Fibroblast of mammary gland (primary cell): Measurements from ENCODE around the gene AXL.
A peak's percentile ranks its signal among the peaks of the same experiment; 100 is the strongest.
"Not testable (repeated sequence)": the region's sequence is repeated elsewhere in the genome, so short reads cannot be mapped to it uniquely, and the experiment has no call there.

ENCODE experiments used
- DNase-seq: peaks from one replicate; pipeline ENCODE4 v3.0.0-alpha.2; 2010; ENCODE audit warnings: low read depth
- H3K4me3 ChIP-seq: 2 replicates; pipeline ENCODE4 v1.5.1; 2011; ENCODE audit warnings: low read depth, mild to moderate bottlenecking, low read length, moderate library complexity; ENCODE audit not compliant: control insufficient read depth
- CTCF ChIP-seq: conservative IDR thresholded peaks from 2 replicates; pipeline ENCODE4 v1.5.1; 2011; ENCODE audit warnings: low read depth, low read length, inconsistent platforms; ENCODE audit not compliant: control insufficient read depth, insufficient read depth

Gene AXL

GRCh38 chr19:41276231-41276630 lies 57.2 kb downstream of the AXL start:
- DNase-seq: peak; percentile 40
- H3K4me3 ChIP-seq: no peak overlapping the region
- TF ChIP-seq CTCF: no peak

- no peak for DNase-seq
- H3K4me3 ChIP-seq: no peak overlapping the region
- TF ChIP-seq CTCF: no peak
These were observed 59.5 kb downstream of the AXL start for GRCh38 chr19:41278478-41278877.

GRCh38 chr19:41288673-41289530 lies 69.9 kb downstream of the AXL start:
- H3K4me3 ChIP-seq: no peak overlapping the region
- TF ChIP-seq CTCF: no peak
- no peak for DNase-seq

DNA sequence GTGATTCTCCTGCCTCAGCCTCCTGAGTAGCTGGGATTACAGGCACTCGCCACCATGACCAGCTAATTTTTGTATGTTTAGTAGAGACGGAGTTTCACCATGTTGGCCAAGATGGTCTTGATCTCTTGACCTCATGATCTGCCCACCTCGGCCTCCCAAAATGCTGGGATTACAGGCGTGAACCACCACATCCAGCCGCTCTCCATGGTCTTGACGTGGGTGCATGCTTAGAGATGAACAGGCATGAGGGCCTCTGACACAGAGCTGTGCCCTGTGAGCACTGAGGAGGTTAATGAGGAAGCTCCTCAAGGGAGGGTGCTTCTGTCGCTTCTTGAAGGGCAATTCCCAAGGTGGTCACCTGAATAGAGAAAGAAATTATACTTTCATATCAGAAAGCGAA lies 70.8 kb downstream of the AXL start:
- not testable (repeated sequence) for DNase-seq, H3K4me3 ChIP-seq

GRCh38 chr19:41294393-41294792 lies 75.4 kb downstream of the AXL start:
- TF ChIP-seq CTCF: no peak
- no peak for DNase-seq

DNA sequence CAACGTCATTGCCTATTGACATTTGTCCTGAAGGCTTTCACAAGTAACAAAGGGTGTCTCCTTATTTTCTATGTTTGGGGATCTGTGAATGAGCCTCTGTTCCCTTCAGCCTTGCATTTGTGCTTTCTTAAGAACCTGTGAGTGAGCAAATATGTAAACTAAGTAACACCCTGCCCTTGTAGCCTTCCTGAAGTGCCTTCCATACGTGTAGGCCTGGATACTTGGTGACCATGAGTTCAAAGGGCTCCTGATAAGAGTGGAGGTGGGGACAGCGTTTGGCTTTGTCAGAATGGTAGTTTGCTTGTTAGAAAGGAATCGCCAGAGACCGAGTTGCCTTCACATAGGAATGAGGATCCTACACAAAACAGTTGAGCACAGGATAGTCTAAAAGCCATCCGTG lies 76.5 kb downstream of the AXL start:
- no peak overlapping the region for H3K4me3 ChIP-seq
- TF ChIP-seq CTCF: no peak
- DNase-seq: no peak

More at GRCh38 chr19:41294393-41294792, 75.4 kb downstream of the AXL start:
- H3K4me3 ChIP-seq: no peak overlapping the region

DNA sequence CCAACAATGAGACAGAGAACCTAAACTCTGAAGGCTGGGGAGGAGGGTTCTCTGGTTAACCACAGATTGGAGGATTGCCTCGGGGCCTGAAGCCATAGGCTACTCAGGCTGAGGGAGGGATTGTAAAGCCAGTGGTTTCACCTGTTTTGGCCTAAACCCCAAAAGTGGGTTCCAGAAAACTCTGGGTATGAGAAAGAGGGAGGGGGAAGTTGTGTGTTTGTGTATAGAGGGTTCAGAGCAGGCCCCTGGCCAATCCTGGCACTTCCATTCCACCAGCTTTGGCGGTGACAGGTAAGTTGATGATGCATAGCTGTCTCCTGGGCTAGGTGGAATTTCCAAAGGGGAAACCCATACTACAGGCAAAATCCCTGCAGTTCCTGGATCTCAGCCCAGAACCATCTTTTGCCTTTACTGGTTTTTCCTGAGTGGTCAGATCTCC lies 77.4 kb downstream of the AXL start:
- H3K4me3 ChIP-seq: no peak overlapping the region
- DNase-seq: no peak
- no peak for TF ChIP-seq CTCF
